ENCODE data around the gene LRRC8C. TPM values are rescaled to one million over a fixed set of nuclear protein-coding genes. Genes with fewer than 3 reads are reported as not detected.
A peak's percentile ranks its signal among the peaks of the same experiment; 100 is the strongest.

The LRRC8C gene
- total and polyA plus RNA-seq, 2 donors (not counting 1 experiment from before 2014, with no cell fraction given), result 3.9 to 6.8 TPM

DNA sequence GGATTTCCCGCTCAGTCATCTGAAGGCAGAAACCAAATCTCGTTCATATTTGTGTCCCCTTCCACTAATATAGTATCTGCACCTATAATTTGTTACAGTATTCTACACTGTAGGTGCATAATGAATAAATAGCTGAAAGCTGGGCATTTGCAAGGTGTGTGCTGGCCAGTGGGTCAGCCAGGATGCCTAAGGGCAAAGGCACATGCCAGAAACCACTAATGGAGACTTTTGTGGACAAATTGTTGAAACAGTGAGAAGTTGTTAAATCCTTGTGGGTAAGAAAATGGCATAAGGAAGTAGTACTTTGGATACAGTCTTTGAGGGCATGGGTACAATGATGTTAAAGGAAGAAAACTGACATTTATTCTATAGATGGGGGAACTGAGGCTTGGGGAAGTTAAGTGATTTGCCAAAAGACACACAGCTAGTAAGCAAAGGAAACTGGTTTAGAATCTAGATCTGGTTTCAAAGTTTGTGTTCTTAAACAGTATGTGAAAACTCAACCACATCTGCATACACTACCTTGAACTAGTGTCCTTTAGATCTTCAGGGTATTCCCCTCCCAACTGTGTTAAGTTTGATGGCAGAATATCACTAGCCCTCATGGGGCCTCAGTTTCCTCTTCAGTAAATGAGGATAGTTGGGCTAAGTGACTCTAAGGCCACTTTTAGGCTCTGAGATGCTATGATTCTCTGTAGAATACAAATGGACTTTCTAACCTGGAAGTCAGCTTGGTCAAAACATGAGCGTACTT is 26.5 kb upstream of the LRRC8C start:
- peak overlapping the region; percentile 57 for H3K27ac Mint-ChIP-seq
- no peak overlapping the region for H3K9ac ChIP-seq (ENCODE audit: low read length)
- peaks cover 37 to 50% of the 10 kb centered on the region in 2 donors for H3K4me1 ChIP-seq (ENCODE audit: control insufficient read depth in 2 of 2, insufficient read depth in 2 of 2, low read length in 2 of 2)
- no CpG with 5 or more reads among the region's 3 CpGs for WGBS (ENCODE audit: insufficient coverage)
- intact Hi-C loops (cut with micrococcal nuclease), result no loop called here
- ChIA-PET CTCF (interaction anchor here (0.6 to 11.5 kb wide), 4 partner anchors 9 to 379 kb away, joined by 3 to 83 read pairs (median 6); no protein-coding TSS in a partner anchor), POLR2A (no interaction called here)
- no peak for TF ChIP-seq CTCF (IDR thresholded peaks at IDR 0.05)
- no peak for TF ChIP-seq EZH2 (IDR thresholded peaks at IDR 0.05; ENCODE audit: borderline replicate concordance, insufficient read depth, low read depth, low read length, poor library complexity, severe bottlenecking)
- ATAC-seq (ENCODE audit: low read depth), result no peak
- peak overlapping the region; percentile 54 for H3K4me2 ChIP-seq (replicated peaks; ENCODE audit: low read depth, low read length, poor library complexity, severe bottlenecking)
- H4K20me1 ChIP-seq (ENCODE audit: control insufficient read depth, insufficient read depth, low read length, poor library complexity, severe bottlenecking), result no peaks in the 10 kb centered on the region
- no peaks in the 10 kb centered on the region for H3K9me3 Mint-ChIP-seq (ENCODE audit: insufficient read depth)
- no peaks in the 10 kb centered on the region for H3K36me3 ChIP-seq (replicated peaks in 1 of 2; ENCODE audit: control extremely low read depth in 1 of 2, control insufficient read depth in 1 of 2, extremely low read depth in 1 of 2, insufficient read depth in 2 of 2, low read length in 1 of 2)
- H2AFZ ChIP-seq (ENCODE audit: insufficient read depth, low read depth, low read length, poor library complexity, severe bottlenecking), result no peak overlapping the region
- peak overlapping the region in 1 of 2 donors; percentile 52 for H3K27ac ChIP-seq (ENCODE audit: low read length in 2 of 2)
- peak overlapping the region; percentile 20 for H3K4me3 Mint-ChIP-seq
- no peak for DNase-seq
- peaks cover 0 to 6% (median 0%) of the 10 kb centered on the region in 3 donors for H3K9me3 ChIP-seq (ENCODE audit: control extremely low read depth in 1 of 3, control insufficient read depth in 2 of 3, insufficient read depth in 1 of 3, low read length in 2 of 3)
- H3K27me3 Mint-ChIP-seq, result no peaks in the 10 kb centered on the region
- H3K4me3 ChIP-seq (ENCODE audit: control extremely low read depth in 1 of 5, extremely low read depth in 1 of 5, insufficient read depth in 1 of 5, low read depth in 2 of 5, low read length in 4 of 5), result peak overlapping the region in 1 of 5 experiments; percentile 17
- H3K4me1 Mint-ChIP-seq, result peaks cover 51% of the 10 kb centered on the region
- H3K79me2 ChIP-seq (ENCODE audit: control insufficient read depth, insufficient read depth, low read length), result no peaks in the 10 kb centered on the region
- no peaks in the 10 kb centered on the region for H3K27me3 ChIP-seq (replicated peaks in 1 of 4; ENCODE audit: control extremely low read depth in 1 of 4, control insufficient read depth in 3 of 4, insufficient read depth in 4 of 4, low read length in 3 of 4)

GRCh38 chr1:89607156-89607555 is 25.8 kb upstream of the LRRC8C start:
- Histone ChIP-seq H3K9me3 (ENCODE audit: control extremely low read depth in 1 of 3, control insufficient read depth in 2 of 3, insufficient read depth in 1 of 3, low read length in 2 of 3) (peaks cover 0 to 6% (median 0%) of the 10 kb centered on the region in 3 donors), H3K79me2 (ENCODE audit: control insufficient read depth, insufficient read depth, low read length) (no peaks in the 10 kb centered on the region), H3K4me3 (ENCODE audit: control extremely low read depth in 1 of 5, extremely low read depth in 1 of 5, insufficient read depth in 1 of 5, low read depth in 2 of 5, low read length in 4 of 5) (no peak overlapping the region), H3K27ac (ENCODE audit: low read length in 2 of 2) (peak overlapping the region in 1 of 2 donors; percentile 52), H3K9ac (ENCODE audit: low read length) (peak overlapping the region; percentile 19), H3K27me3 (replicated peaks in 1 of 4; ENCODE audit: control extremely low read depth in 1 of 4, control insufficient read depth in 3 of 4, insufficient read depth in 4 of 4, low read length in 3 of 4) (no peaks in the 10 kb centered on the region), H2AFZ (ENCODE audit: insufficient read depth, low read depth, low read length, poor library complexity, severe bottlenecking) (no peak overlapping the region), H3K4me1 (ENCODE audit: control insufficient read depth in 2 of 2, insufficient read depth in 2 of 2, low read length in 2 of 2) (peaks cover 44 to 56% of the 10 kb centered on the region in 2 donors), H3K4me2 (replicated peaks; ENCODE audit: low read depth, low read length, poor library complexity, severe bottlenecking) (peak overlapping the region; percentile 54), H3K36me3 (replicated peaks in 1 of 2; ENCODE audit: control extremely low read depth in 1 of 2, control insufficient read depth in 1 of 2, extremely low read depth in 1 of 2, insufficient read depth in 2 of 2, low read length in 1 of 2) (no peaks in the 10 kb centered on the region), H4K20me1 (ENCODE audit: control insufficient read depth, insufficient read depth, low read length, poor library complexity, severe bottlenecking) (no peaks in the 10 kb centered on the region)
- H3K27me3 Mint-ChIP-seq, result no peaks in the 10 kb centered on the region
- POLR2A ChIA-PET, result no interaction called here
- CTCF ChIA-PET, result interaction anchor here (1.0 to 11.5 kb wide), 6 partner anchors 9 to 156 kb away, joined by 3 to 83 read pairs (median 4); no protein-coding TSS in a partner anchor
- no peak for TF ChIP-seq EZH2 (IDR thresholded peaks at IDR 0.05; ENCODE audit: borderline replicate concordance, insufficient read depth, low read depth, low read length, poor library complexity, severe bottlenecking)
- TF ChIP-seq CTCF (IDR thresholded peaks at IDR 0.05), result no peak
- WGBS (ENCODE audit: insufficient coverage), result no CpG with 5 or more reads among the region's 2 CpGs
- intact Hi-C loops (cut with micrococcal nuclease), result no loop called here
- peak overlapping the region; percentile 57 for H3K27ac Mint-ChIP-seq
- H3K4me3 Mint-ChIP-seq, result peak overlapping the region; percentile 45
- peaks cover 55% of the 10 kb centered on the region for H3K4me1 Mint-ChIP-seq
- no peaks in the 10 kb centered on the region for H3K9me3 Mint-ChIP-seq (ENCODE audit: insufficient read depth)
- ATAC-seq (ENCODE audit: low read depth) (peak; percentile 26), DNase-seq (no peak)
